ENCODE data around the gene ANKEF1.

DNA sequence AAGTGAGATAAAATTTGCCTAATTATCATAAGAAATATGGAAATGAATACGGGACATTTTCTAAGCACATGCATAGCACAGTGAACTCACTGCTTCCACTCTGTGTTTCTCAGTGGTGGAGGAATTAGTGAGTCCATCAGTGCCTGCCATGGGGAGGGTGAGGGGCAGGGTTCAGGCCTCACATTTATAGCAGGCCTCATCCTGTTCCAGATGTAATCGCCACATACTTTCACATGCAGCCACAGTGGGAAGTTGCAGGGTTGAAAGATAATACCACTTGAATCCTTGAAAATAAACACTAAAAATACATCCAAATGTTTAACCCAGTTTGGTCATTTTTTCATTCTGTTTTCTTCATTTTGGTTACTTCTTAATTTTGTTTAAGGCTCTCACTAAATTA is 29.9 kb upstream of the ANKEF1 start:
- TF ChIP-seq, protein P1, sequence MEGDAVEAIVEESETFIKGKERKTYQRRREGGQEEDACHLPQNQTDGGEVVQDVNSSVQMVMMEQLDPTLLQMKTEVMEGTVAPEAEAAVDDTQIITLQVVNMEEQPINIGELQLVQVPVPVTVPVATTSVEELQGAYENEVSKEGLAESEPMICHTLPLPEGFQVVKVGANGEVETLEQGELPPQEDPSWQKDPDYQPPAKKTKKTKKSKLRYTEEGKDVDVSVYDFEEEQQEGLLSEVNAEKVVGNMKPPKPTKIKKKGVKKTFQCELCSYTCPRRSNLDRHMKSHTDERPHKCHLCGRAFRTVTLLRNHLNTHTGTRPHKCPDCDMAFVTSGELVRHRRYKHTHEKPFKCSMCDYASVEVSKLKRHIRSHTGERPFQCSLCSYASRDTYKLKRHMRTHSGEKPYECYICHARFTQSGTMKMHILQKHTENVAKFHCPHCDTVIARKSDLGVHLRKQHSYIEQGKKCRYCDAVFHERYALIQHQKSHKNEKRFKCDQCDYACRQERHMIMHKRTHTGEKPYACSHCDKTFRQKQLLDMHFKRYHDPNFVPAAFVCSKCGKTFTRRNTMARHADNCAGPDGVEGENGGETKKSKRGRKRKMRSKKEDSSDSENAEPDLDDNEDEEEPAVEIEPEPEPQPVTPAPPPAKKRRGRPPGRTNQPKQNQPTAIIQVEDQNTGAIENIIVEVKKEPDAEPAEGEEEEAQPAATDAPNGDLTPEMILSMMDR (conservative IDR thresholded peaks at IDR 0.05; ENCODE audit: low read length), result no peak
- no peak for TF ChIP-seq EZH2phosphoT487 (IDR thresholded peaks at IDR 0.05; ENCODE audit: borderline replicate concordance, low read depth, low read length)
